Measurements from ENCODE around the gene ZNF264. TPM values are rescaled to one million over a fixed set of nuclear protein-coding genes. Genes with fewer than 3 reads are reported as not detected.
"Not testable (repeated sequence)": the region's sequence is repeated elsewhere in the genome, so short reads cannot be mapped to it uniquely, and the experiment has no call there.

Gene ZNF264
- total RNA-seq, 1 donor from 2014 or later, result 28.5 TPM

DNA sequence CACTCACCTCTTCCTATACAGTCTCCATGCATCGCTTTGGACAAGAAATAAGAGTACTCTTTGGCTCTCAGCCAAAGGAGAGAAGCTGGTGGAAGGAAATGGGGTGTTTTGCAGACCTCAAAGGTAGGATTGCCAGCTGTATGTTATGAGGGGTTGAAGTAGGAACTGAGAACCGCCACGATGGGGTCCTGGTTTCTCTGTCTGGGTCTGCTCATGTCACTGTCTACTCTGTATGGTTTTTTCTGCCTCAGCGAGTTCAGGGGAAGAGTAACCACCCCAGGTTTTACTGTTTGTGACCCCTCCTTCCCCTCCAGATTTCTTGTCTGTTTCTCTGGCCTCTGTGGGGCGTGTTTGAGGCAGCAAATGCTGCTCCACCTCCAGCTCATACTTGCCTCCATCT, 53.2 kb downstream of the ZNF264 start:
- intact Hi-C loops (cut with micrococcal nuclease), result loop anchor here (10.0 kb wide), 1 partner anchor 1160 kb away; the partner anchor contains the start of gene ZNF584

GRCh38 chr19:57245066-57245465, 53.8 kb downstream of the ZNF264 start:
- intact Hi-C loops (cut with micrococcal nuclease), result loop anchor here (10.0 kb wide), 1 partner anchor 1160 kb away; the partner anchor contains the start of gene ZNF584

DNA sequence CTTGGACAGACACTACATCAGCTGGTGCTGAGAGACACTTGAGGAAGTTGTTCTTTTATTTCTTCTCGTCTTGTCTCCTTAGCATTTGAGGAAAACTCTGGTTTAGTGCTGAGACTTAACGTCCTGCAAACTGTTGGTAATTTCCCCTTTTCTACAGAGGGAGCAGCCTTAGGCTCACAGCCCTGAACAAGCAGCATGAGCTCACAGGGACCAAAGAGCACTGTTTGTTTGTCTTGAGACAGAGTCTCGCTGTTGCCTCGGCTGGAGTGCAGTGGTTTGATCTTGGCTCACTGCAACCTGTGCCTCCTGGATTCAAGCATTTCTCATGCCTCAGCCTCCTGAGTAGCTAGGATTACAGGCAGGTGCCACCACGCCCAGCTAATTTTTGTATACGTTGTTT, 54.7 kb downstream of the ZNF264 start:
- intact Hi-C loops (cut with micrococcal nuclease), result loop anchor here (10.0 kb wide), 1 partner anchor 1159 kb away; the partner anchor contains the start of gene ZNF584

DNA sequence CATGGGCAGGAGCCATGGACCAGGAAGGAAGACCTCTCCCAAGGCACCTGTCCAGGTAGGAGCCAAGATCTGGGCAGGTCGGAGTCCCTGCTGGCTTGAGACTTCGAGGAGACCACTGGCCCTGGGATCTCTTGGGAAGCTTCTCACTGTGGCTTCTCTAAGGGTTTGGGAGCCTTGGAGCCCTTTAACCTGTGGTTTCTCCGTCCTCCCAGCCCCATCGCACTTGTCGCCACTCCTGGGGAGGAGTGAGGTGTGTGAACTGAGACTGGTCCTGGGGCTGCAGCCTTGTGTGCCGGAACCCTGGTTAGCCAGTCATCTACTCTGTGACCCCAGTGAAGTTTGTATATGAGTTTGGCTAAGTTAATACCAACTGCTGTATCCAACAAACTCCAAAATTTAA, 57.3 kb downstream of the ZNF264 start:
- intact Hi-C loops (cut with micrococcal nuclease), result loop anchor here (10.0 kb wide), 1 partner anchor 1156 kb away; the partner anchor contains the start of gene ZNF584

GRCh38 chr19:57249329-57249728, 58.0 kb downstream of the ZNF264 start:
- intact Hi-C loops (cut with micrococcal nuclease), result loop anchor here (10.0 kb wide), 1 partner anchor 1155 kb away; the partner anchor contains the start of gene ZNF584

DNA sequence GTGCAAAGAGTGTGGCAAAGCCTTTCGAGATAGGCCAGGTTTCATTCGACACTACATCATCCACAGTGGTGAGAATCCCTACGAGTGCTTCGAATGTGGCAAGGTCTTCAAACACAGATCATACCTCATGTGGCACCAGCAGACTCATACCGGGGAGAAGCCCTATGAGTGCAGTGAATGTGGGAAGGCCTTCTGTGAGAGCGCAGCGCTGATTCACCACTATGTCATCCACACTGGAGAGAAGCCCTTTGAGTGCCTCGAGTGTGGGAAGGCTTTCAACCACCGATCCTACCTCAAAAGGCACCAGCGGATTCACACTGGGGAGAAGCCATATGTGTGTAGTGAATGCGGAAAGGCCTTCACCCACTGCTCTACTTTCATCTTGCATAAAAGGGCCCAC, 62.5 kb downstream of the ZNF264 start:
- intact Hi-C loops (cut with micrococcal nuclease), result not testable (repeated sequence)

DNA sequence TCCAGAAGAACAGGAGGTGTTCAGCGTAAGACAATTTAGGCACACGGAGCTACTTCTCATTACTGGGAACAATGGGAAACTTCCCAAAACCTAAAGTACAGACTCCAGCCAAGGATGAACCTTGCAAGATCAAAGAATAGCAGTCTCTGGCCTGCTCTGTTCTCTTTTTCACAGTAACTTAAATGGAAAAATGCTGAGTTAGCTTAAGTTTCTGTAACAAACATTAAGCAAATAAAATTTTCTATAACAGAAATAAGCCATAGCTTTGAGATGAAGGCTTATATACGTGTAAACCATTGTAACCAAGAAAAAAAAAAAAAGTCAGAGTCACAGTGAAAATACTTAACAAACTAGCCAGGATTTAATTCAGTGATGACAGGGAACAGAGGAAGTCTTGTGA, 70.7 kb downstream of the ZNF264 start:
- intact Hi-C loops (cut with micrococcal nuclease), result no loop called here

DNA sequence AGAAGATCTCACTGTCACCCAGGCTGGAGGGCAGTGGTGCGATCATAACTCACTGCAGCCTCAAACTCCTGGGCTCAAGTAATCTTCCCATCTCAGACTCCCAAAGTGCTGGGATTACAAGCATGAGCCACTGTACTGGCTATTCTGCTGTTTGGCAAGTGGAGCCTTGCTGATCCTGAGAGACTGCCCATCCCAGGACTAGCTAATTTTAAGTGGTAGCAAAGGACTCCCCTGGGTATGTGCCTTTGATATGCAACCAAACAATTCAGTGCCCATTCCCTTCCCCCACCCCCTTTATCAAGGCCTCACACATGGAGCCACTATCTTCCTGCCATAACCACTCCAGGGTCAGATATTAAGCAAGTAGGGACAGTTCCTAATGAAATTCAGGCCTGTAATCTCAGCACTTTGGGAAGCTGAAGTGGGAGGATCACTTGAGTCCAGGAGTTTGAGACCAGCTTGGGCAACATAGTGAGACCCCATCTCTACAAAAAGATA, 72.0 kb downstream of the ZNF264 start:
- intact Hi-C loops (cut with micrococcal nuclease), result no loop called here

DNA sequence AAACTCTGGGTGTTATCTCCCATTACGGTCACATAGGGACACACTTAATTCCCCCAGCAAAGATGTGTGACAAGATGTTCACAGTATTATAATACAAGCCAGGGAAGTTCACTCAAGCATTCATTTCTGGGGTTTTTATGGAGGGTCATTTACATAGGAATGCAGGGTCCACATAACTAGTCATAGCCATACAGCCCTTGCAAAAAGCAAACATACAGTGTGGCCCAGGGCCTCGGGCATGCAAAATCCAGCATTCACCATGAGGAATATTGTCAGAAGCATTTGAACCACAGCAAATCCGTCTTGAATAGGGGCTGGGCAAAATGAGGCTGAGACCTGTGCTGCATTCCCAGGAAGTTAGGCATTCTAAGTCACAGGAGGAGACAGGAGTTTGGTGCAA, 76.0 kb downstream of the ZNF264 start:
- intact Hi-C loops (cut with micrococcal nuclease), result no loop called here

DNA sequence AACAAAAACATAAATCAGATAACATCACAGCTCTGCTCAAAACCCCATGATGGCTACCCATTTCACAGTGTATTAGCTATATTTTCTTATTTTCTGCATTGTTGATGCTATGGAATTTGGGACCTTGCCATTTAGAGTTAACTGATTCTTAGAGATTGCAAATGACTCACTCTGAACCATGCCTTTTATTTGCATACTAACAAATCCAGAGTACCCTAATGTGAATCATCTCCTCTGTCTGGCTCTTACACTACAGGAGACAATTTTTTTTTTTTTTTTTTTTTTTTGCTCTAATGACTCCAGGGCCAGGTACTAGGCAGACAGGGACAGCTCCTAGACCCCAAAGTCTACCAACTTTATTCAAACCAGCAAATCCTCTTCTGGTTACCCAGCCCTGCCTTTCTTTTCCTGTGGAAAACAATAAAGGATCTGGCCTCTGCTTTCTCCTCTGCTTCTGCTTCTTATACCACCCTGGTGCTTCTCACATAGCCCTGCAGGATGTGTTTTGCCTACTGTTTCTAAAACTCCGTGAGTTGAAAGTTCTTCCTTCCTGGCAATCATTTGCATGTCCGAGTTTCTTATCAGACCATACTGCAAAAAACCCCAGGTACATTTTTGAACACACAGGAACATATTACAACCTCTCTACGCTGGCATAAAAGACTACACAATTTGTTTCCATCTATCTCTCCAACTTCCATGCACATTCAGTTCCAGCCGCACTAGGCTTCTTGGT, 78.4 kb downstream of the ZNF264 start:
- intact Hi-C loops (cut with micrococcal nuclease), result no loop called here

DNA sequence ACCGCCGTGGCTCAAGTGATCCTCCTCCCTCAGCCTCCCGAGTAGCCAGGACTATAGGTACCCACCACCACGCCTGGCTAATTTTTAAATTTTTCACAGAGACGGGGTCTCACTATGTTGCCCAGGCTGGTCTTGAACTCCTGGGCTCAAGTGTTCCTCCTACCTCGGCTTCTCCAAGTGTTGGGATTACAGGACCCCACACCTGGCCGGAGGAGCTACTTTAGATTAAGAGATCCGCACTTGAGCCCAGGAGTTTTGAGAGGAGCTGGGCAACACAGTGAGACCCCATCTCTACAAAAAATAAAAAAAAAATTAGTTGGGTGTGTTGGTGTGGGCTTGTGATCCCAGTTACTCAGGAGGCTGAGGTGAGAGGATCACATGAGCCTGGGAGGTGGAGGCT, 80.0 kb downstream of the ZNF264 start:
- intact Hi-C loops (cut with micrococcal nuclease), result no loop called here

Other genes starting within 250 kb of the ZNF264 start
- gene USP29, start 71.5 kb upstream of the ZNF264 start, total RNA-seq, result not detected in 2 replicates
- not detected in 2 replicates for gene ZIM3, start 46.3 kb upstream of the ZNF264 start, total RNA-seq
- gene DUXA, start 24.0 kb upstream of the ZNF264 start, total RNA-seq, result not detected in 2 replicates
- gene AURKC, start 39.5 kb downstream of the ZNF264 start, total RNA-seq, result 0.32 and 0.42 TPM in 2 replicates
- gene ZNF805, start 49.1 kb downstream of the ZNF264 start, total RNA-seq, result 9.4 and 10.9 TPM in 2 replicates
- gene ZNF460, start 89.0 kb downstream of the ZNF264 start, total RNA-seq, result 42.0 and 44.9 TPM in 2 replicates
- gene ZNF543, start 129.0 kb downstream of the ZNF264 start, total RNA-seq, result 7.8 and 8.5 TPM in 2 replicates
- 8.5 and 9.7 TPM in 2 replicates for gene ZNF304, start 159.8 kb downstream of the ZNF264 start, total RNA-seq
- gene TRAPPC2B, start 172.1 kb downstream of the ZNF264 start, total RNA-seq, result 6.4 and 6.8 TPM in 2 replicates
- gene ZNF547, start 172.1 kb downstream of the ZNF264 start, total RNA-seq, result 2.0 and 3.9 TPM in 2 replicates
- 23.7 and 24.5 TPM in 2 replicates for gene ZNF548, start 198.4 kb downstream of the ZNF264 start, total RNA-seq
- 13.6 and 15.0 TPM in 2 replicates for gene ZNF17, start 219.7 kb downstream of the ZNF264 start, total RNA-seq
- 13.1 and 13.6 TPM in 2 replicates for gene ZNF749, start 243.8 kb downstream of the ZNF264 start, total RNA-seq

All from T-helper 1 cell treated with Interleukin-12 subunit alpha and Interleukin-12 subunit beta and Interleukin-4 antibody, amounts not matched to agents 30 ng/mL and 1 ng/mL, for 36 hours (primary cell).